PC-3 (cell line): ENCODE data around the gene PIK3IP1.

Source experiments
- CTCF ChIP-seq: fragments of 300-600 bp; sonication (generic); conservative IDR thresholded peaks from 2 replicates; pipeline ENCODE4 v1.5.1; 2017; ENCODE audit warnings: antibody characterized with exemption, low read depth, mild to moderate bottlenecking, low read length
- EZH2 ChIP-seq: fragments of 300-600 bp; sonication (generic); IDR thresholded peaks from one replicate; pipeline ENCODE4 v1.6.1; 2017; ENCODE audit warnings: antibody characterized with exemption, mild to moderate bottlenecking, low read length; ENCODE audit not compliant: unreplicated experiment
- EZH2phosphoT487 ChIP-seq: fragments of 300-600 bp; sonication (generic); IDR thresholded peaks from 2 replicates; pipeline ENCODE4 v1.6.1; 2018; ENCODE audit warnings: mild to moderate bottlenecking, antibody characterized with exemption, low read length, borderline replicate concordance

GRCh38 chr22:31253949-31254348 lies 38.3 kb downstream of the PIK3IP1 start:
- TF ChIP-seq CTCF: no peak
- no peak for TF ChIP-seq EZH2phosphoT487
- no peak for TF ChIP-seq EZH2
